ENCODE data around the gene SLC12A7.

DNA sequence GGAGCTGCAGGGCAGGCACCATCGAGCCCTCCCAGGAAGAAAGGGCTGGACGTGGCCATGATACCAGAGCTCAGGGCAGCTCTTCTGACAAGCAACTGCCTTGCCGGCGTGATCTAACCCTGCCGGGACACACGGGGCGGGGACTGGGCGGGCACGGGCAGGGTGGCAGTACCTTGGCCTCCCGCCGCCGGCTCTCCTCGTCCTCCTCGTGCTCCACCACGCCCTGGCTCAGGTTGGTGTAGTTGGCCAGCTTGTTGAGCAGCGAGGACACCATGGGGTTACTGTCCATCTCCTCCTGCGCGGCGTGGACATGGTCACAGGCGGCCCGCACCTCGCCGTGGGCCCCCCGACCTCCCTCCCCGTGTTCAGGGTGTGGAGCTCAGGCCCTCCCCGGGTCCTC, 18.5 kb downstream of the SLC12A7 start:
- TF ChIP-seq POLR2A (IDR thresholded peaks at IDR 0.05): no peak
- TF ChIP-seq, protein P1, sequence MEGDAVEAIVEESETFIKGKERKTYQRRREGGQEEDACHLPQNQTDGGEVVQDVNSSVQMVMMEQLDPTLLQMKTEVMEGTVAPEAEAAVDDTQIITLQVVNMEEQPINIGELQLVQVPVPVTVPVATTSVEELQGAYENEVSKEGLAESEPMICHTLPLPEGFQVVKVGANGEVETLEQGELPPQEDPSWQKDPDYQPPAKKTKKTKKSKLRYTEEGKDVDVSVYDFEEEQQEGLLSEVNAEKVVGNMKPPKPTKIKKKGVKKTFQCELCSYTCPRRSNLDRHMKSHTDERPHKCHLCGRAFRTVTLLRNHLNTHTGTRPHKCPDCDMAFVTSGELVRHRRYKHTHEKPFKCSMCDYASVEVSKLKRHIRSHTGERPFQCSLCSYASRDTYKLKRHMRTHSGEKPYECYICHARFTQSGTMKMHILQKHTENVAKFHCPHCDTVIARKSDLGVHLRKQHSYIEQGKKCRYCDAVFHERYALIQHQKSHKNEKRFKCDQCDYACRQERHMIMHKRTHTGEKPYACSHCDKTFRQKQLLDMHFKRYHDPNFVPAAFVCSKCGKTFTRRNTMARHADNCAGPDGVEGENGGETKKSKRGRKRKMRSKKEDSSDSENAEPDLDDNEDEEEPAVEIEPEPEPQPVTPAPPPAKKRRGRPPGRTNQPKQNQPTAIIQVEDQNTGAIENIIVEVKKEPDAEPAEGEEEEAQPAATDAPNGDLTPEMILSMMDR (IDR thresholded peaks at IDR 0.05): no peak
- no peak for TF ChIP-seq POLR2AphosphoS5 (IDR thresholded peaks at IDR 0.05)
